HG03097 (cell line): ENCODE data around the gene JPH2.

Experiments used
- ATAC-seq: cut with Tn5 transposase; IDR thresholded peaks from one replicate; pipeline ENCODE4 v1.9.1; 2021; ENCODE audit not compliant: unreplicated experiment, low FRiP score

The JPH2 gene

GRCh38 chr20:44065401-44066340 is 121.3 kb downstream of the JPH2 start:
- ATAC-seq = no peak

GRCh38 chr20:44064501-44065400 is 122.2 kb downstream of the JPH2 start:
- ATAC-seq = no peak
